Measurements from ENCODE around the gene CD80.

DNA sequence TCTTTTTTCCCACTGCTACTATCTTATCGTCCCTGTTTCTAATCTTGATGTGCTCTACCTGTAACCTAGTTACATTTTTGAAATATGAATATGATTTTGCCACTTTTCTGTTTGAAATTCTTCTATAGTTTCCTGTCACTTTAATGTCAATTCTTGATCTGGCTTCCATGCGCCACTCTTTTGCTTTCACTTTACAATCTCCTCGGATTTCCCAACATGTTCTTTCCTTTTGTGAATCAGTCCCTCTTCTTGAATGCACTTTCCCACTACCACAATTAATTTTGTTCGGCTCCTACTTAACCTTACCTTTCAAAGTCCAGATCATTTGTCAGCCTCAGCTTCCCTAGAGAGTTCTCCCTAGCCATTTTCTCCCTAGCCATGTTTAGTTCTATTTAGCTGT, 52.8 kb downstream of the CD80 start:
- TF ChIP-seq RAD21 (IDR thresholded peaks at IDR 0.05; ENCODE audit: low read length) (no peak), TAF1 (IDR thresholded peaks at IDR 0.05; ENCODE audit: borderline replicate concordance, low read depth, low read length) (no peak), TCF12 (IDR thresholded peaks at IDR 0.05) (no peak), RCOR1 (IDR thresholded peaks at IDR 0.05; ENCODE audit: low read length) (no peak), EP300 (IDR thresholded peaks at IDR 0.05; ENCODE audit: borderline replicate concordance in 1 of 2, low read depth in 1 of 2, low read length in 1 of 2) (no peak), NFIC (IDR thresholded peaks at IDR 0.05; ENCODE audit: borderline replicate concordance) (no peak)
- TF ChIP-seq, protein P1, sequence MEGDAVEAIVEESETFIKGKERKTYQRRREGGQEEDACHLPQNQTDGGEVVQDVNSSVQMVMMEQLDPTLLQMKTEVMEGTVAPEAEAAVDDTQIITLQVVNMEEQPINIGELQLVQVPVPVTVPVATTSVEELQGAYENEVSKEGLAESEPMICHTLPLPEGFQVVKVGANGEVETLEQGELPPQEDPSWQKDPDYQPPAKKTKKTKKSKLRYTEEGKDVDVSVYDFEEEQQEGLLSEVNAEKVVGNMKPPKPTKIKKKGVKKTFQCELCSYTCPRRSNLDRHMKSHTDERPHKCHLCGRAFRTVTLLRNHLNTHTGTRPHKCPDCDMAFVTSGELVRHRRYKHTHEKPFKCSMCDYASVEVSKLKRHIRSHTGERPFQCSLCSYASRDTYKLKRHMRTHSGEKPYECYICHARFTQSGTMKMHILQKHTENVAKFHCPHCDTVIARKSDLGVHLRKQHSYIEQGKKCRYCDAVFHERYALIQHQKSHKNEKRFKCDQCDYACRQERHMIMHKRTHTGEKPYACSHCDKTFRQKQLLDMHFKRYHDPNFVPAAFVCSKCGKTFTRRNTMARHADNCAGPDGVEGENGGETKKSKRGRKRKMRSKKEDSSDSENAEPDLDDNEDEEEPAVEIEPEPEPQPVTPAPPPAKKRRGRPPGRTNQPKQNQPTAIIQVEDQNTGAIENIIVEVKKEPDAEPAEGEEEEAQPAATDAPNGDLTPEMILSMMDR (IDR thresholded peaks at IDR 0.05), result no peak
- TF ChIP-seq, protein P2, sequence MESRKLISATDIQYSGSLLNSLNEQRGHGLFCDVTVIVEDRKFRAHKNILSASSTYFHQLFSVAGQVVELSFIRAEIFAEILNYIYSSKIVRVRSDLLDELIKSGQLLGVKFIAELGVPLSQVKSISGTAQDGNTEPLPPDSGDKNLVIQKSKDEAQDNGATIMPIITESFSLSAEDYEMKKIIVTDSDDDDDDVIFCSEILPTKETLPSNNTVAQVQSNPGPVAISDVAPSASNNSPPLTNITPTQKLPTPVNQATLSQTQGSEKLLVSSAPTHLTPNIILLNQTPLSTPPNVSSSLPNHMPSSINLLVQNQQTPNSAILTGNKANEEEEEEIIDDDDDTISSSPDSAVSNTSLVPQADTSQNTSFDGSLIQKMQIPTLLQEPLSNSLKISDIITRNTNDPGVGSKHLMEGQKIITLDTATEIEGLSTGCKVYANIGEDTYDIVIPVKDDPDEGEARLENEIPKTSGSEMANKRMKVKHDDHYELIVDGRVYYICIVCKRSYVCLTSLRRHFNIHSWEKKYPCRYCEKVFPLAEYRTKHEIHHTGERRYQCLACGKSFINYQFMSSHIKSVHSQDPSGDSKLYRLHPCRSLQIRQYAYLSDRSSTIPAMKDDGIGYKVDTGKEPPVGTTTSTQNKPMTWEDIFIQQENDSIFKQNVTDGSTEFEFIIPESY (IDR thresholded peaks at IDR 0.05; ENCODE audit: borderline replicate concordance, low read depth), result no peak

Data from SK-N-SH (cell line).